Thyroid gland (tissue), 4 donors: ENCODE measurements around the gene ZRANB3.

Experiments
- CTCF ChIP-seq, 6 experiments: fragments of 200-600 bp in 3 of 6; fragments of 450-650 bp in 3 of 6; sonication (generic) in 3 of 6; IDR thresholded peaks; one replicate each; pipeline ENCODE4 v1.5.1; 2016 to 2019; ENCODE audit warnings: antibody characterized with exemption in 6 of 6, mild to moderate bottlenecking in 2 of 6, inconsistent platforms in 1 of 6, moderate library complexity in 1 of 6
- POLR2A ChIP-seq, 2 donors: fragments of 450-650 bp; IDR thresholded peaks; one replicate each; pipeline ENCODE4 v1.6.1; 2017; ENCODE audit warnings: antibody characterized with exemption in 2 of 2, mild to moderate bottlenecking in 2 of 2, moderate library complexity in 1 of 2

GRCh38 chr2:135573620-135574019 is 42.6 kb upstream of the ZRANB3 start:
- TF ChIP-seq CTCF (IDR thresholded peaks at IDR 0.05) (no peak), POLR2A (IDR thresholded peaks at IDR 0.05) (no peak)
